Stimulated activated CD4-positive, alpha-beta T cell treated with anti-CD3 and anti-CD28 coated beads, Interleukin-1b, Interleukin-23, amount 100 ng/mL, for 4 hours (primary cell): ENCODE results near the gene FUNDC1.

ENCODE experiments used
- DNase-seq, 2 donors: peaks; one replicate each; pipeline ENCODE4 v3.0.0-alpha.2; 2020; ENCODE audit warnings: low read depth in 2 of 2

The FUNDC1 gene

DNA sequence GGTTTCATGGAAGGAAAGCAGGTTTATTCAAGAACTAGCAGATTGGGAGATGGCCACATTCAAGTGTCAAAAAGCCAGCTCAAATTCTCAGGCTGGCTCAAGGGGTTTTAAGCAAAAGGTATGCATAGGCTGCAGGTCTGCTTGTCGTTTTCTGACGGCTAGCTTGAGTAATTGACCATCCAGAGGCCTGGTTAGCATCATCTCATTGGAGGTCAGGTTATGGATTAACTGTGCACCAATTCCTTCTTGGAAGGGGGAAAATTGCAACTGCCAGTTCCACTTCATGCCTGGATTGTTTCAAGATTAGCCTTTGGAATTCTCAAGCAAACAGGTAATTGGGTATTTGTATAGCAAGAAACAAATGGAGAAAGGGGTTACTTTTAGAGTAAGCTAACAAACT is 62.1 kb downstream of the FUNDC1 start:
- no peak for DNase-seq

DNA sequence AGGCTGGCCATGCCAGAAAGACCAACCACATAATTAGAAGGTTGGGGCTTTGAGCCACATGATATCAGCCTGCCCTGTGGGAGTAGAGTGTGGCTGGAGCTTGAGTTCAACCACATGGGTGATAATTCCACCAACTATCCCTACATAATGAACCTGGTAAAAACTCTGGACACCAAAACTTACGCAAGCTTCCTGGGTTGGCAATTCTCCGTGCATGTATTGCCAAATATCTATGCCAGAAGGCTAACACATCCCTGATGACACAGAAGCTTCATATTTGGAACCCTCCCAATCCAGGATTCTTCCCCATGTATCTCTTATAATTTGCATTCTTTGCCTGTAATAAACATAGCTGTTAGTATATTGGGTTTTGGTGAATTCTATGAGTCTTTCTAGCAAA is 68.2 kb downstream of the FUNDC1 start:
- DNase-seq: no peak
